Measurements from ENCODE around the gene FES. TPM values are rescaled to one million over a fixed set of nuclear protein-coding genes. Genes with fewer than 3 reads are reported as not detected.

The FES gene
- total and polyA plus RNA-seq, 2 of the 13 experiments (the other 11 are each of a cell fraction or from before 2014, with no cell fraction given): 4.0 to 9.5 TPM

- 0 out of 2 replicates have a peak, but pooled peaks have one; percentile 32 for TF ChIP-seq ZBED4 (CRISPR knock-in tag; IDR thresholded peaks at IDR 0.05; ENCODE audit: borderline replicate concordance)
- no peak for TF ChIP-seq ELK4 (CRISPR knock-in tag; IDR thresholded peaks at IDR 0.05; ENCODE audit: borderline replicate concordance)
- 0 out of 2 replicates have a peak, but pooled peaks have one; percentile 10 for TF ChIP-seq KAT7 (CRISPR knock-in tag; IDR thresholded peaks at IDR 0.05; ENCODE audit: borderline replicate concordance)
- no peak for TF ChIP-seq HNF4G (IDR thresholded peaks at IDR 0.05; ENCODE audit: borderline replicate concordance, low read depth, low read length)
- no peak for TF ChIP-seq HNF4G (CRISPR knock-in tag; IDR thresholded peaks at IDR 0.05; ENCODE audit: borderline replicate concordance, low read depth)
- TF ChIP-seq THAP8 (CRISPR knock-in tag; IDR thresholded peaks at IDR 0.05; ENCODE audit: borderline replicate concordance): no peak
- TF ChIP-seq MLXIP (CRISPR knock-in tag; IDR thresholded peaks at IDR 0.05; ENCODE audit: borderline replicate concordance): no peak
- TF ChIP-seq SP5 (CRISPR knock-in tag; IDR thresholded peaks at IDR 0.05; ENCODE audit: borderline replicate concordance, low read depth): no peak; the same call in 1 of the 2 replicates
- TF ChIP-seq THRA (CRISPR knock-in tag; IDR thresholded peaks at IDR 0.05; ENCODE audit: borderline replicate concordance): no peak
- no peak for TF ChIP-seq THYN1 (CRISPR knock-in tag; IDR thresholded peaks at IDR 0.05; ENCODE audit: borderline replicate concordance, low read depth)
- TF ChIP-seq SIX4 (CRISPR knock-in tag; IDR thresholded peaks at IDR 0.05): no peak
- TF ChIP-seq ZNF281 (CRISPR knock-in tag; IDR thresholded peaks at IDR 0.05; ENCODE audit: borderline replicate concordance): no peak
- TF ChIP-seq RFXANK (CRISPR knock-in tag; IDR thresholded peaks at IDR 0.05): no peak
Observed at GRCh38 chr15:90934256-90934948, 50.1 kb downstream of the FES start (continued).

All from HepG2 (cell line).